Ishikawa (cell line): ENCODE data around the gene GIT2.

ENCODE experiments used
- CEBPB ChIP-seq: IDR thresholded peaks from 2 replicates; pipeline ENCODE4 v1.6.1; 2012
- EP300 ChIP-seq: IDR thresholded peaks from 2 replicates; pipeline ENCODE4 v1.6.1; 2012; ENCODE audit warnings: borderline replicate concordance
- MAX ChIP-seq: IDR thresholded peaks from 2 replicates; pipeline ENCODE4 v1.6.1; 2012
- NFIC ChIP-seq: IDR thresholded peaks from 2 replicates; pipeline ENCODE4 v1.6.1; 2012
- RAD21 ChIP-seq: IDR thresholded peaks from 2 replicates; pipeline ENCODE4 v1.6.1; 2012; ENCODE audit warnings: low read depth
- TAF1 ChIP-seq: IDR thresholded peaks from 2 replicates; pipeline ENCODE4 v1.6.1; 2012; ENCODE audit warnings: low read depth, mild to moderate bottlenecking
- TCF12 ChIP-seq: IDR thresholded peaks from 2 replicates; pipeline ENCODE4 v1.6.1; 2012; ENCODE audit warnings: low read depth
- YY1 ChIP-seq: IDR thresholded peaks from 2 replicates; pipeline ENCODE4 v1.6.1; 2012; ENCODE audit warnings: low read depth
- ZBTB7A ChIP-seq: IDR thresholded peaks from 2 replicates; pipeline ENCODE4 v1.6.1; 2012; ENCODE audit warnings: low read depth

GRCh38 chr12:109947521-109947920, 48.6 kb downstream of the GIT2 start:
- no peak for TF ChIP-seq MAX
- no peak for TF ChIP-seq TAF1
- TF ChIP-seq RAD21 = no peak
- TF ChIP-seq TCF12 = no peak
- no peak for TF ChIP-seq ZBTB7A
- TF ChIP-seq YY1 = no peak
- TF ChIP-seq EP300 = no peak
- no peak for TF ChIP-seq NFIC
- TF ChIP-seq CEBPB = no peak
